ENCODE results near the gene HUWE1. TPM values are rescaled to one million over a fixed set of nuclear protein-coding genes. Genes with fewer than 3 reads are reported as not detected.

HUWE1 gene
- total RNA-seq, 3 donors from 2014 or later (not counting 1 experiment from before 2014, with no cell fraction given): 187 to 241 (median 218) TPM

DNA sequence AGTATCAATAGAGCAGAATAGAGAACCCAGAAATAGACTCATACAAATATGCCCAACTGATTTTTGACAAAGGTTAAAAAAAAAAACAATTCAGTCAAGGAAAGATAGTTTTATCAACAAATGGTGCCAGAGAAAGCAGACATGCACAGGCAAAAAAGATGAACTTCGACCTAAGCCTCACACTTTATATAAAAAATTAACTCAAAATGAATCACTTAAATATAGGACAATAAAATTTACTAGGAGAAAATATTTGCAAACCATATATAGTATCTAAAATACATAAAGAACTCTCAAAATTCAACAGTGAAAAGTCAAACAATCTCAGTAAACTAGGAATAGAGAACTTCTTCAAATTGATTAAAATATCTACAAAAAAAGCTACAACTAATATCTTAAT is 29.7 kb downstream of the HUWE1 start:
- Histone ChIP-seq H3K4me3 (ENCODE audit: low read length) (no peak overlapping the region), H3K9me3 (ENCODE audit: control insufficient read depth, insufficient read depth, low read length) (no peaks in the 10 kb centered on the region), H3K4me1 (ENCODE audit: control insufficient read depth, insufficient read depth, low read length) (no peaks in the 10 kb centered on the region), H3K36me3 (ENCODE audit: control insufficient read depth, insufficient read depth, low read length) (peaks cover 6% of the 10 kb centered on the region), H3K27me3 (ENCODE audit: control insufficient read depth, insufficient read depth, low read length) (no peaks in the 10 kb centered on the region), H3K27ac (ENCODE audit: low read length) (no peak overlapping the region)
- no peak for ATAC-seq
- Mint-ChIP-seq H3K4me3 (no peak overlapping the region), H3K27ac (peak overlapping the region in 1 of 2 donors; percentile 43), H3K9me3 (no peaks in the 10 kb centered on the region), H3K4me1 (peaks cover 31% of the 10 kb centered on the region in 2 donors), H3K36me3 (no peaks in the 10 kb centered on the region), H3K27me3 (ENCODE audit: low read depth in 2 of 2) (no peaks in the 10 kb centered on the region)
- intact Hi-C loops (cut with micrococcal nuclease): no loop called here
- no peak for TF ChIP-seq CTCF (IDR thresholded peaks at IDR 0.05)
- DNase-seq: no peak
- WGBS (ENCODE audit: insufficient coverage): no CpG with 5 or more reads among the region's 1 CpG

- ATAC-seq: no peak
- WGBS (ENCODE audit: insufficient coverage): no CpG with 5 or more reads among the region's 3 CpGs
- Mint-ChIP-seq H3K4me1 (peaks cover 20 to 22% of the 10 kb centered on the region in 2 donors), H3K27ac (peak overlapping the region in 1 of 2 donors; percentile 59), H3K27me3 (ENCODE audit: low read depth in 2 of 2) (no peaks in the 10 kb centered on the region), H3K36me3 (no peaks in the 10 kb centered on the region), H3K4me3 (no peak overlapping the region), H3K9me3 (no peaks in the 10 kb centered on the region)
- no peak overlapping the region for H3K27ac ChIP-seq (ENCODE audit: low read length)
- H3K27me3 ChIP-seq (ENCODE audit: control insufficient read depth, insufficient read depth, low read length): no peaks in the 10 kb centered on the region
- DNase-seq: no peak
- TF ChIP-seq CTCF (IDR thresholded peaks at IDR 0.05): no peak
- H3K4me3 ChIP-seq (ENCODE audit: low read length): no peak overlapping the region
- intact Hi-C loops (cut with micrococcal nuclease): no loop called here
- H3K9me3 ChIP-seq (ENCODE audit: control insufficient read depth, insufficient read depth, low read length): no peaks in the 10 kb centered on the region
- H3K4me1 ChIP-seq (ENCODE audit: control insufficient read depth, insufficient read depth, low read length): no peaks in the 10 kb centered on the region
- peaks cover 16% of the 10 kb centered on the region for H3K36me3 ChIP-seq (ENCODE audit: control insufficient read depth, insufficient read depth, low read length)
Observed at GRCh38 chrX:53654376-53654775, 32.1 kb downstream of the HUWE1 start.

DNA sequence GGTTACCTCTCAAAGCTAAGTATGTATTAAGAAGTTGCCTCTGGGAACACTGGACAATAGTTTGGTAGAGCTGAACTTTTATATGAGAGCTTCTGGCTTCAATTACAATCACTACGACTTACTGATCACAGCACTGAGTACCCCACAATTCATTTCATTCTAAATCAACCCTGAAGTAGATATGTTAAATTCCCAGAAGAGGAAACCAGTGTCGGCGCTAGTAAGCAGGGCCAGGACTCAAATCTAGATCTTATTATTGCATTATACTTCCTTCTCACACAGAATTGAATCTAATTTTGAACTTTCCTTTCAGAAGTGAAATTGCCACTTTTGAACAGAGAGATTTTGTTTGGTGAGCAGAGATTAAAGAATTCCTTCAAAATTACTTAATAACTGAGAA is 41.8 kb downstream of the HUWE1 start:
- DNase-seq (no peak), ATAC-seq (no peak)
- Histone ChIP-seq H3K9me3 (ENCODE audit: control insufficient read depth, insufficient read depth, low read length) (no peaks in the 10 kb centered on the region), H3K4me3 (ENCODE audit: low read length) (no peak overlapping the region), H3K27me3 (ENCODE audit: control insufficient read depth, insufficient read depth, low read length) (no peaks in the 10 kb centered on the region), H3K27ac (ENCODE audit: low read length) (no peak overlapping the region), H3K36me3 (ENCODE audit: control insufficient read depth, insufficient read depth, low read length) (peaks cover 62% of the 10 kb centered on the region), H3K4me1 (ENCODE audit: control insufficient read depth, insufficient read depth, low read length) (no peaks in the 10 kb centered on the region)
- 89% methylated on average over 2 of the region's 3 CpGs for WGBS (ENCODE audit: insufficient coverage)
- Mint-ChIP-seq H3K4me1 (no peaks in the 10 kb centered on the region), H3K4me3 (no peak overlapping the region), H3K27ac (peak overlapping the region in 1 of 2 donors; percentile 18), H3K36me3 (no peaks in the 10 kb centered on the region), H3K27me3 (ENCODE audit: low read depth in 2 of 2) (no peaks in the 10 kb centered on the region), H3K9me3 (no peaks in the 10 kb centered on the region)
- no peak for TF ChIP-seq CTCF (IDR thresholded peaks at IDR 0.05)
- intact Hi-C loops (cut with micrococcal nuclease): no loop called here

DNA sequence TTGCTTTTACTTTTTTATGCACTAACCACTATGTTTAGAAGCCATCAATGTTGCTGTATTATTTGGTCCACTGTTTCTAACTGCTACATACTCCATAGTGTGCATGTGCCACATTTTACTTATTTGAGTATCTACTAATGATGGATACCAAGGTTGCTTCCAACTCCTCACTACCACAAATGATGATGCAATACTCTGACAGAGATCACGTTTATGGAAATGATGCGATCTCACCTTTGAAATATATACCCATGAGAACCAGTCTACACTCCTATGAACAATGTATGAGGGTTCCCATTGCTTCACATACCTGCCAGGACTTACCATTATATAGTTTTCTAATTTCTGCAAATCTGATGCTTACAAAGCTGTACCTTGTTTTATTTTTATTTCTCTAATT is 44.2 kb downstream of the HUWE1 start:
- Mint-ChIP-seq H3K4me1 (no peaks in the 10 kb centered on the region), H3K36me3 (no peaks in the 10 kb centered on the region), H3K27me3 (ENCODE audit: low read depth in 2 of 2) (no peaks in the 10 kb centered on the region), H3K9me3 (no peaks in the 10 kb centered on the region), H3K27ac (peak overlapping the region; percentile 6 to 14), H3K4me3 (no peak overlapping the region)
- Histone ChIP-seq H3K27me3 (ENCODE audit: control insufficient read depth, insufficient read depth, low read length) (no peaks in the 10 kb centered on the region), H3K4me1 (ENCODE audit: control insufficient read depth, insufficient read depth, low read length) (no peaks in the 10 kb centered on the region), H3K4me3 (ENCODE audit: low read length) (no peak overlapping the region), H3K27ac (ENCODE audit: low read length) (no peak overlapping the region), H3K9me3 (ENCODE audit: control insufficient read depth, insufficient read depth, low read length) (no peaks in the 10 kb centered on the region), H3K36me3 (ENCODE audit: control insufficient read depth, insufficient read depth, low read length) (peaks cover 56% of the 10 kb centered on the region)
- no peak for ATAC-seq
- WGBS (ENCODE audit: insufficient coverage): 80% methylated on average over 2 of the region's 2 CpGs
- no peak for DNase-seq
- intact Hi-C loops (cut with micrococcal nuclease): no loop called here
- TF ChIP-seq CTCF (IDR thresholded peaks at IDR 0.05): no peak

Measured in natural killer cell (primary cell).